Prostate gland (tissue), 2 donors: ENCODE measurements around the gene SERHL2. TPM values are rescaled to one million over a fixed set of nuclear protein-coding genes. Genes with fewer than 3 reads are reported as not detected.

Experiments used
- DNase-seq: peaks from one replicate; pipeline ENCODE4 v3.0.0-alpha.2; 2019; ENCODE audit warnings: low spot score
- H3K27ac ChIP-seq, 2 donors: fragments of 200-600 bp; sonication (generic); 2 replicates each; pipeline ENCODE4 v1.5.1; 2017 to 2019
- H3K27me3 ChIP-seq: fragments of 200-600 bp; sonication (generic); replicated peaks from 2 replicates; pipeline ENCODE4 v1.5.1; 2019; ENCODE audit not compliant: insufficient read depth
- H3K36me3 ChIP-seq, 2 donors: fragments of 200-600 bp; sonication (generic); 1 replicate in 1 of 2; 2 replicates in 1 of 2; pipeline versions ENCODE4 v1.5.1 to v1.8.1; 2017 to 2019
- H3K4me1 ChIP-seq: fragments of 200-600 bp; sonication (generic); replicated peaks from 2 replicates; pipeline ENCODE4 v1.5.1; 2019
- H3K4me3 ChIP-seq, 2 donors: fragments of 200-600 bp; sonication (generic); 2 replicates each; pipeline ENCODE4 v1.5.1; 2017 to 2019
- H3K9me3 ChIP-seq: fragments of 200-600 bp; sonication (generic); 2 replicates; pipeline ENCODE4 v1.5.1; 2017
- POLR2A ChIP-seq: fragments of 450-650 bp; IDR thresholded peaks from one replicate; pipeline ENCODE4 v1.6.1; 2016; ENCODE audit warnings: antibody characterized with exemption, mild to moderate bottlenecking
- POLR2AphosphoS5 ChIP-seq: sonication (generic); formaldehyde crosslinking; IDR thresholded peaks from one replicate; pipeline ENCODE4 v1.6.1; 2017; ENCODE audit warnings: antibody characterized with exemption
- WGBS: methylation state at CpG from one replicate; pipeline ENCODE4 v1.1.5; 2018; 5-methylcytosine and 5-hydroxymethylcytosine counted together
- intact Hi-C: fragments of 100-400 bp; cut with DNase I; formaldehyde crosslinking; loops from one replicate; pipeline ENCODE4 v1.14.2; 2022
- total RNA-seq, 2 donors: library from RNA; depleted of rRNA; stranded (reverse); fragments of >200 nt; gene quantifications; one replicate each; pipeline ENCODE4 v1.1.0, GENCODE V29; 2016
- TF ChIP-seq, protein P1 (sequence below), 4 experiments: fragments of 200-600 bp in 2 of 4; fragments of 450-650 bp in 2 of 4; sonication (generic) in 2 of 4; IDR thresholded peaks; 1 replicate in 3 of 4; 2 replicates in 1 of 4; pipeline ENCODE4 v1.5.1; 2016 to 2019; ENCODE audit warnings: antibody characterized with exemption in 4 of 4, mild to moderate bottlenecking in 2 of 4, moderate library complexity in 2 of 4

SERHL2 gene
- total RNA-seq, 2 donors from 2014 or later = 10.2 to 54.7 TPM

DNA sequence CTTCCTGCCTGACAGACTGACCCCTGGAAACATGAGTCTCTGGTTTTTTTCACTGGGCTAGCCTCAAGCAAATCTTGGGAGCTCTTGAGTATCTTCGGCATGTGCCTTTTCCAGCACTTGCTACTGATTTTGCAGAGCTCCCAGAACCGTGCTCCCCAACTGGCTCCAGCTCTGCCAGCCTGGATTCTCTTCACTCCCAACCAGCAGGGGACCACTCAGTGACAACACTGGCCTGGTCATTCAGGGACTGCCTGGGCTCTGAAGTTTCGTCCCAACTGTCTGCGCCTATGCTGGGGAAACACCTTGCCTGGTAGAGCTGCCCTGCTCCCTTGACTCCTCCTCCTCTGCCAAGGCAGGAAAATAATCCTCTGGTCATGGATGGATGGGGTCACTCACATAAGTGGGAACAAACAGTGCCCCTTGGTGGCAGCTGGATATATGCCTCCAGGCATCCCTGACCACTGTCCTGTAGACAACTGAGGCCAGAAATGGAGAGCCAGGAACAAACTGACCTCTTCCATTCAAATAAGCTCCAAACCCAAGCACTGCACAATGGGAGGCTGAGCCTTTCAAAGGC lies 30.7 kb downstream of the SERHL2 start:
- Histone ChIP-seq H3K4me1 (no peaks in the 10 kb centered on the region), H3K27me3 (no peaks in the 10 kb centered on the region), H3K27ac (no peak overlapping the region), H3K36me3 (peaks cover 7 to 14% of the 10 kb centered on the region in 2 donors), H3K4me3 (no peak overlapping the region), H3K9me3 (no peaks in the 10 kb centered on the region)
- TF ChIP-seq POLR2A = no peak
- no peak for TF ChIP-seq POLR2AphosphoS5
- TF ChIP-seq, protein P1, sequence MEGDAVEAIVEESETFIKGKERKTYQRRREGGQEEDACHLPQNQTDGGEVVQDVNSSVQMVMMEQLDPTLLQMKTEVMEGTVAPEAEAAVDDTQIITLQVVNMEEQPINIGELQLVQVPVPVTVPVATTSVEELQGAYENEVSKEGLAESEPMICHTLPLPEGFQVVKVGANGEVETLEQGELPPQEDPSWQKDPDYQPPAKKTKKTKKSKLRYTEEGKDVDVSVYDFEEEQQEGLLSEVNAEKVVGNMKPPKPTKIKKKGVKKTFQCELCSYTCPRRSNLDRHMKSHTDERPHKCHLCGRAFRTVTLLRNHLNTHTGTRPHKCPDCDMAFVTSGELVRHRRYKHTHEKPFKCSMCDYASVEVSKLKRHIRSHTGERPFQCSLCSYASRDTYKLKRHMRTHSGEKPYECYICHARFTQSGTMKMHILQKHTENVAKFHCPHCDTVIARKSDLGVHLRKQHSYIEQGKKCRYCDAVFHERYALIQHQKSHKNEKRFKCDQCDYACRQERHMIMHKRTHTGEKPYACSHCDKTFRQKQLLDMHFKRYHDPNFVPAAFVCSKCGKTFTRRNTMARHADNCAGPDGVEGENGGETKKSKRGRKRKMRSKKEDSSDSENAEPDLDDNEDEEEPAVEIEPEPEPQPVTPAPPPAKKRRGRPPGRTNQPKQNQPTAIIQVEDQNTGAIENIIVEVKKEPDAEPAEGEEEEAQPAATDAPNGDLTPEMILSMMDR (IDR thresholded peaks at IDR 0.05) = no peak
- intact Hi-C loops = no loop called here
- 92% methylated on average over 4 of the region's 4 CpGs for WGBS
- DNase-seq = no peak

DNA sequence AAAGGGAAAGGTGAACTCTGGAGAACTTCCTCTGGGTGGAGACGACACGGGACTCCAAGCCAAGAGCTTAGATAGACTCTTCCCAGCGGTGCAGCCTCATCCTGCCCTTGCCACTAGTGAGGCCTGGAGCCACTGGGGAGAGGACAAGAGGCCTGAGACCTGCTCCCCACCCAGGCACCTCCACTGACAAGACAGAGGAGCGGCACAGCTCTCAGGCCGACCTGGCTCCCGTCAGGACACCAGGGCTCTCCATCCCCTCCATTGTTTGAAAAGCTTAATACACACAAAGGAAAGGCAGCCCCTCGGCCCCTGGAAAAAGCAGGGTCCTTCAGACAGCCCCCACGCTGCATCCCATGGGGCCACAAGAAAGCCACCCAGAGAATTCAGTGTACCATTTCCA lies 31.3 kb downstream of the SERHL2 start:
- no peak for DNase-seq
- H3K4me1 ChIP-seq = no peaks in the 10 kb centered on the region
- intact Hi-C loops = no loop called here
- H3K27ac ChIP-seq = no peak overlapping the region
- peaks cover 7 to 14% of the 10 kb centered on the region in 2 donors for H3K36me3 ChIP-seq
- no peaks in the 10 kb centered on the region for H3K9me3 ChIP-seq
- TF ChIP-seq POLR2AphosphoS5 (no peak), POLR2A (no peak)
- TF ChIP-seq, protein P1 (IDR thresholded peaks at IDR 0.05) = no peak
- WGBS = 83% methylated on average over 8 of the region's 8 CpGs
- H3K4me3 ChIP-seq = no peak overlapping the region
- no peaks in the 10 kb centered on the region for H3K27me3 ChIP-seq

DNA sequence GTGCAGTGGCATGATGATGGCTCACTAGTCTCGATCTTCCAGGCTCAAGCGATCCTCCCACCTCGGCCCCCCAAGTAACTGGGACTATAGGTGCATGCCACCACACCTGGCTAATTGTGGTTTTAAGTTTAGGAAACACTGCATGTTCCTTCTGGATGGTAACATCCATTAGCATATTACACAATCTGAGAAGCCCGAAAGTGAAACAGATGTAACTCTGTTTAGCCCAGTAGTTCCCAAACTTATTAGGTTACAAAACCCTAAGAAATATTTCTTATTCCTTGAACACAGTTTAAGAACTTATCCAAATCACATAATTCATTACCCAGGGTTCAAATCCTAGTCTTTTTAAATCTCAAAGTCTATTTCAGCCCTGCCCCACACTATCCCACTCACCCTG lies 32.6 kb downstream of the SERHL2 start:
- no peak for TF ChIP-seq POLR2AphosphoS5
- no peak for TF ChIP-seq POLR2A
- TF ChIP-seq, protein P1 (IDR thresholded peaks at IDR 0.05) = no peak
- WGBS = 93% methylated on average over 4 of the region's 4 CpGs
- no peak for DNase-seq
- no peak overlapping the region for H3K4me3 ChIP-seq
- no peak overlapping the region for H3K27ac ChIP-seq
- H3K27me3 ChIP-seq = no peaks in the 10 kb centered on the region
- H3K9me3 ChIP-seq = no peaks in the 10 kb centered on the region
- intact Hi-C loops = no loop called here
- no peaks in the 10 kb centered on the region for H3K4me1 ChIP-seq
- H3K36me3 ChIP-seq = peaks cover 9 to 20% of the 10 kb centered on the region in 2 donors

DNA sequence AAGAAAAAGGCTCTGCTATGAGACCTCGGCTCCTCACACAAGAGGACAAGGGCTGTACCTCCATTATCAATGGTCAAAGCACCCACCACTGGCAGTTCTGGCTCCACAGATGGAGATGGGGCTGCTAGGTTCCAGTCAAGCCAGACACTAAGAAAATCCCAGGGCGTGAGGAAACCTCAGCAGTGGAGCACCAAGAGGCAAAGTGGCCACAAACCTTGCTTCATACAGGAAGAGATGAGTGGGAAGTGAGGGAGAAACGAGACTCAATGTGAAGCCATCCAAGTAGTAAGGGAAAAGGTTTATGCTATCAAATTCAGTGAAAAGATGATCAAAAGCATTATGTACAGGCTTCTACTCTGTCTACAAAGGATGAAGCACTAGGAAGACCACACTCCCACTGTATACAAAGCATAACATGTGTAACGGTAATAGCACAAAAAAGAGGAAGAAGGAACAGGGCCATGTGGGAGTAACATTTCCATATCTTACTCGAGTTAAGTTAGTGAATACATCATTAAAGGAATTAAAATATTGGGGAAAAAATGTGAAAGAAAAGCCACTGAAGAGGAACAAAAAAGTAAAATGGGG lies 33.9 kb downstream of the SERHL2 start:
- Histone ChIP-seq H3K4me1 (no peaks in the 10 kb centered on the region), H3K27me3 (no peaks in the 10 kb centered on the region), H3K4me3 (no peak overlapping the region), H3K36me3 (peaks cover 17 to 20% of the 10 kb centered on the region in 2 donors), H3K9me3 (no peaks in the 10 kb centered on the region), H3K27ac (no peak overlapping the region)
- TF ChIP-seq POLR2A (no peak), POLR2AphosphoS5 (no peak)
- TF ChIP-seq, protein P1 (IDR thresholded peaks at IDR 0.05) = no peak
- 85% methylated on average over 5 of the region's 5 CpGs for WGBS
- DNase-seq = no peak
- intact Hi-C loops = no loop called here

DNA sequence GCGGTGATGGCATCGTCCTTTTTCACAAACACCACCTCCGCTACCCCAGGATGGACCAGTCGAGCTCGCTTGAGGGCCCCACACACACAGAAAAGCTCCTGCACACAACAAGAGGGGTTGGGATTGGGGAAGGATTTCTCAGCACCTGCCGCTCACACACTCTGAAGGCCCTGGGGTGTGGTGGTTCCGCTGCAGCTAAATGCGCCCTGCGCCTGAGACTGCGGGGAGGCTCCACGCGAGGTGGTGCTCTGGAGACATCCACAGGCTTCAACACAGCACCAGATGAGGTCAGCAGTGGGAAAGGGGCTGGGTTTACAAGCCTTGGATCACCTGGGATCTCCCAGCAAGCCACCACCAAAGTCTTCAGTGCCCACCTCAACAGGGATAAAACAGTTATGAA lies 38.2 kb downstream of the SERHL2 start:
- 96% methylated on average over 12 of the region's 12 CpGs for WGBS
- TF ChIP-seq, protein P1 (IDR thresholded peaks at IDR 0.05) = no peak
- TF ChIP-seq POLR2A = no peak
- TF ChIP-seq POLR2AphosphoS5 = no peak
- no peaks in the 10 kb centered on the region for H3K27me3 ChIP-seq
- H3K36me3 ChIP-seq = peaks cover 20 to 27% of the 10 kb centered on the region in 2 donors
- no peak for DNase-seq
- H3K4me1 ChIP-seq = no peaks in the 10 kb centered on the region
- no peaks in the 10 kb centered on the region for H3K9me3 ChIP-seq
- intact Hi-C loops = no loop called here
- H3K27ac ChIP-seq = no peak overlapping the region
- H3K4me3 ChIP-seq = no peak overlapping the region
